Activated gamma-delta T cell treated with Interleukin-2 at 50 U/mL for 16 hours (primary cell): ENCODE data around the gene GPR146.

ENCODE experiments used
- DNase-seq: peaks from one replicate; pipeline ENCODE4 v3.0.0-alpha.2; 2020

Gene GPR146

GRCh38 chr7:1045069-1046063, 1.0 kb downstream of the GPR146 start:
- no peak for DNase-seq

- DNase-seq: no peak
Measured at GRCh38 chr7:1046722-1047679, 2.7 kb downstream of the GPR146 start.

GRCh38 chr7:1049006-1049741, 4.8 kb downstream of the GPR146 start:
- no peak for DNase-seq

GRCh38 chr7:1049801-1050200, 5.5 kb downstream of the GPR146 start:
- no peak for DNase-seq

- DNase-seq: no peak
Measured at GRCh38 chr7:1050254-1050906, 6.0 kb downstream of the GPR146 start.

- DNase-seq: no peak
Measured at GRCh38 chr7:1050956-1051690, 6.8 kb downstream of the GPR146 start.

- DNase-seq: no peak
Measured at GRCh38 chr7:1052031-1052818, 7.9 kb downstream of the GPR146 start.

GRCh38 chr7:1053002-1053411, 8.7 kb downstream of the GPR146 start:
- DNase-seq: no peak

- DNase-seq: no peak
Measured at GRCh38 chr7:1053816-1054370, 9.5 kb downstream of the GPR146 start.

GRCh38 chr7:1054438-1054837, 10.1 kb downstream of the GPR146 start:
- DNase-seq: no peak

- peak; percentile 28 for DNase-seq
Measured at GRCh38 chr7:1054861-1055450, 10.6 kb downstream of the GPR146 start.

- no peak for DNase-seq
Measured at GRCh38 chr7:1055491-1055955, 11.2 kb downstream of the GPR146 start.

- DNase-seq: no peak
Measured at GRCh38 chr7:1055956-1056784, 11.8 kb downstream of the GPR146 start.

GRCh38 chr7:1056785-1057410, 12.6 kb downstream of the GPR146 start:
- no peak for DNase-seq

- DNase-seq: no peak
Measured at GRCh38 chr7:1057416-1058291, 13.3 kb downstream of the GPR146 start.

- no peak for DNase-seq
Measured at GRCh38 chr7:1058311-1058710, 14.0 kb downstream of the GPR146 start.

GRCh38 chr7:1058821-1059199, 14.5 kb downstream of the GPR146 start:
- DNase-seq: no peak
